Stimulated activated CD8-positive, alpha-beta memory T cell treated with anti-CD3 and anti-CD28 coated beads, Interleukin-12 subunit alpha, Interleukin-12 subunit beta, amount 100 ng/mL, for 1 hour (primary cell): ENCODE measurements around the gene PCIF1.
"Not testable (repeated sequence)": the region's sequence is repeated elsewhere in the genome, so short reads cannot be mapped to it uniquely, and the experiment has no call there.

Experiments used
- DNase-seq: peaks from one replicate; pipeline ENCODE4 v3.0.0-alpha.2; 2020; ENCODE audit warnings: low read depth

The PCIF1 gene

DNA sequence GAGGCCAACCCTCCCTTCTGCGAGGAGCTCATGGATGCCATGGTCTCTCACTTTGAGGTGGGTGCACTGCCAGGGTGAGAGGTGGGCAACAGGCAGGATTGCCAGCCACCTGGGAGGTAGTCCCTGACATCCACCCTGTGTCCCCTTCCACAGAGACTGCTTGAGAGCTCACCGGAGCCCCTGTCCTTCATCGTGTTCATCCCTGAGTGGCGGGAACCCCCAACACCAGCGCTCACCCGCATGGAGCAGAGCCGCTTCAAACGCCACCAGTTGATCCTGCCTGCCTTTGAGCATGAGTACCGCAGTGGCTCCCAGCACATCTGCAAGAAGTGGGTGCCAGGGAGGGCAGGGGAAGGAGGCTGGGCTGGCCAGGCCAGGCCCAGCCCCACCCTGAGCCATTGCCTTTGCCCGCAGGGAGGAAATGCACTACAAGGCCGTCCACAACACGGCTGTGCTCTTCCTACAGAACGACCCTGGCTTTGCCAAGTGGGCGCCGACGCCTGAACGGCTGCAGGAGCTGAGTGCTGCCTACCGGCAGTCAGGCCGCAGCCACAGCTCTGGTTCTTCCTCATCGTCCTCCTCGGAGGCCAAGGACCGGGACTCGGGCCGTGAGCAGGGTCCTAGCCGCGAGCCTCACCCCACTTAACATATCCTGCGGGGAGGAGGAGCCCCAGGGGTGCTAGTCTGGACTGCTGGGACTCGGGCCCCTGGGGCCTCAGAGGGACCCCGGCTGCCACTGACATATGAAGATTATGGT lies 12.8 kb downstream of the PCIF1 start:
- DNase-seq, result no peak

DNA sequence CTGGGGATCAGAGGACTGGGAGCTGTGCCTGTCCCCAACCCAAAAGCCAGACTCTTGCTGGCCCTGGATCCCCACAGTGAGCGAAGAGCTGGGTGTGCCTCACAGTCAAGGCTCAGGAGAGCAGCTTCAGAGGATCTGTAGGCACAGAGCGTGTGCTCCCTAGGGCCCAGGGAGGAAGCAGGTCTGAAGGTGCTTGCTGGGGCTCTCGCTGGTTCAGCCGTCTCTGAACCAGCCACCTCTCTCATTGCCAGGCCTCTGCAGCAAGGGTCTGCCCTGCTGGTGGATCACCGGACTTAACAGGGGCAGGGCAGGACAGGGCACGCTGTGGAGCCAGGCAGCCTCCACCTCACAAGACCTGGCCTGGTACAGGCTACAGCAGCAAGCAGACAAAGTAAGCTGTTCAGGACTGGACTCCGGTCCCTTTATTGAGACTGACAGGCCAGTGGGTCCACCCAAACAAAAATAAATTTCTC lies 13.8 kb downstream of the PCIF1 start:
- DNase-seq, result no peak

DNA sequence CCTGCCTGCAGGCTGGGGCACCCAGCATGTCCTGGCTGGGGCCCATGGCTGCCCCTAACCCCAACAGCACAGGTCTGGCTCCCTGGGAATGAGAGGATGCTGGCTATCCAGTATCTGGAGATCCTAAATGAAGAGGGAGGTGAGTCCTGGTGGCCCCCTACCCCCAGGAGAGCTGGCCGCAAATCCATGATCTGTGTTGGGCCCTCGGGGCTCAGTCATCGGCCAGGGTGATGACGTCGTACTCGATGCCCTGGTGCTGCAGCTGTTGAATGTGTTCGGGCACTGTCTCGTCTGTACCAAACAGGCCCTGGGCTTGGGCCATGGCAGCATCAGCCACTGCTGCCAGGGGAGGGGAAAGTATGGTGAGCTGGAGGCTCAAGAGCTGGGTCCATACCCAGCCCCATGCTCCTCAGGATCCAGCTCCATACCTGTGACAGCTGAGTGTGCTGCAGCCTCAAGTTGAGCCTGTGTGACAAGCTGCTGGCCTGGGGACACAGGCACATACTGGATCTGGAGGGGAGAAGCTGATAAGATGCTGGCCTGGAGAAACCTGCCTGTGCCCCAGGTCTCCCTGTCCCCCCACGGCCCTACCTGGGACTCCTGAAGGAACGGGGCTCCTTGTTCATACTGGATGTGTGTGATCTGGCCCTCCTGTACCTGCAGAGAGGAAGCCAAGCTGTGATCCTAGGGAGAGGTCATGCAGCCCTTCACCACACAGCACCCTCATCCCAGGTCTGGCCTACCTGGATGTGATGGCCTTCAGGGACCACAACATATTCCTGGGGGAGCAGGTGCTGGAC lies 14.5 kb downstream of the PCIF1 start:
- no peak for DNase-seq

DNA sequence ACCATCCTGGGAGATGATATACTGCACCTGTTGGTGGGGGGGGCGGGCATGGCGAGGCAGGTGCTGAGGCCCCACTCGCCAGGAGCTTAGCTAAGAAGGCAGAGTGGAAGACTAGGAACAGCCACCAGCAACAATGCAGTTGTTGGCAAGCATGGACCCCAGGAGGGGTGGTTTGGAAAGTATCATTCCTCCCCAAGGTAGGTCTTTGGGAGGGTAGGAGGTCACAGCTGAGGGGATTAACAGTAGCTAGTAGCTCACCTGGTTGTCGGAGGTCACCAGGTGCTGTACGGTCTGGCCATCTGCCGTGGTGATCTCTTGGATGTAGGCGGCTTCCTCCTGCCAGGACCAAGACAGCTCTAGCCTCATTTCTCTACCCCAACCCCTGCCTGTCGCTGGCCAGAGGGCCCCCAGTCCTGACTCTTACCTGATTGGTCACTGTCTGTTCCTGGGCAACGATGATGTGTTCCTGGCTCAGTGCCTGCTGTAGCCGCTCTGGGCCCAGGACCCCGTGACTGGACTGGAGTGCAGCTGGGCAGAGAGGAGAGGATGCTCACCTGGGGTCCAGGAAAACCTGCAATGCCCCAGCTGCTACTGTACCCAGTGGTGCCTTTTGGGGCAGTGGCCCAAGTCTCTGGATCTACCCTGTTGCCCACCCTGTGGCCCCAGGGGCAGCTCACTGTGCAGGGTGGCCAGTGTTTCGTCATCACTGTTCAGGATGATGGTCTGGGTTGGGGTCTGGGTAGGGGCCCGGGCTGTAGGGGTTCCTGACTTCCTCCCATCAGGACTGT lies 15.3 kb downstream of the PCIF1 start:
- DNase-seq, result no peak

DNA sequence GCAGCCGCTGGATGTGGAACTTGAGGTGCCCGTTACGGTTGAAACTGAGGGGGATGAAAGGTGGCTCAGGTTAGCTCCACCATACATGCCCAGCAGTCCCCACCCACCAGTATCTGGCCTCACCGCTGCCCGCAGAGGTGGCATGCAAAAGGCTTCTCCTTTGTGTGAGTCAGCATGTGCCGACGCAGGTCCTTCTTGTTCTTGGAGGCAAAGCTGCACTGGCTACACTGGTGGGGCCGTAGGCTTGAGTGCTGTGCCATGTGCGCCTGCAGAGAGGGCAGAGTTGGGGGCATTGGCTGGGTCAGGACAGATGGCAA lies 15.8 kb downstream of the PCIF1 start:
- DNase-seq, result no peak

DNA sequence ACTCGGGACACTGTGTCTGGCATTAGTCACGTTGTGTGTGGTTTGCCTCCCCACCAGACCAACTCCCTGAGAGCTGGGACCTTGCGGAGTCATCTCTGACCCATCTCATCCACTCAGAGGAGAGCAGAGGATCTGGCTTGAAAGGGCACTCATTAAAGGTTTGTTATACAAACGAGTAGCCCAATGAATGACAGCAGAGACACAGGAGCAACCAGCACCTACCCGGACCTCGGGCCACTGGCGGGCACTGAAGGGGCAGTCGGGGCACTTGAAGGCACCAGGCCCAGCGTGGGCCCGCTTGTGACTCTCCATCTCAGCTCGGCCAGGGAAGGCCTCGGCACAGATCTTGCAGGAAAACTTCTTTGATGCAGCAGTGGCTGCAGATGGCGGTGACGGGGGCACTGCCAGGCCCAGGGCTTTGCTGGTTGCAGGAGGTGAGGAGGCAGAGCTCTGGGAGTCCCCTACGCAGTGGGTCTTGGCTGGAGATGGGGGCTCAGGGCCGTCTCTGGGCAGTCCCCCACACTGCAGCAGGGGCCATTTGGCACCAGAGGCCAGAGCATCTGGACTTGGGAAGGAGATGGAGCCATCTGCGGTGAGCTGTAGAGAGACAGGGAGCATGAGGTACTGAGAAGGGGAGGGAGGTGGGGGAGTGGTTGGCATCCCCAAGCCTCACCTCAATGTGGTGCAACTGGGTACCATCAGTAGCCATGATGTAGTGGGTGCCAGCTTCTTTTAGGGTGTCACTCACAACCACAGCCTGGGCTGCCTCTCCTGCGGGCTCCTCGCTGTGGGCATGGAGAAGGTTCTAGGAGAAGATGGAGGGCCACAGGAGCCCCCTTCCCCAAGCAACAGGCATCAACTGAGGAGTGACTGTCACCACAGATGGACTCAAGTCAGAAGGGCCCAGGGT lies 17.7 kb downstream of the PCIF1 start:
- DNase-seq, result no peak

DNA sequence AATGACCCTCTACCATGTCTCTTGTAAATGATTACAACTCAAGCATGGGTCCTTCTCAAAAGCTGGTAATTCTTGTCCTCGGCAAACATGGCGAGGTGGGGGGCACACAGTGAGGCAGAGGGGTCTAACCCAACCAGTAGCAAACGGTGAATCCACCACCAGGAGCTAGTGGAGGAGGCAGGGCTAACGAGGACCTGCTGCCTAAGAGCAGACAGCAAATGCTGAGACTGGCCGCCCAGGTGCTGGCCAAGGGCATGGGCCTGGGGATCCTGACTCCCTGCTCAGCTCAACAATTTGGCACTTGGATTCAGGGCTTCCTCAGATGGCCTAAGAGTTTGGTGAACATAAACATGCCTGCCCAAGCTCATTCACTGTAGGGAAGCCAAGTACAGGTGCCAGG lies 18.4 kb downstream of the PCIF1 start:
- no peak for DNase-seq

DNA sequence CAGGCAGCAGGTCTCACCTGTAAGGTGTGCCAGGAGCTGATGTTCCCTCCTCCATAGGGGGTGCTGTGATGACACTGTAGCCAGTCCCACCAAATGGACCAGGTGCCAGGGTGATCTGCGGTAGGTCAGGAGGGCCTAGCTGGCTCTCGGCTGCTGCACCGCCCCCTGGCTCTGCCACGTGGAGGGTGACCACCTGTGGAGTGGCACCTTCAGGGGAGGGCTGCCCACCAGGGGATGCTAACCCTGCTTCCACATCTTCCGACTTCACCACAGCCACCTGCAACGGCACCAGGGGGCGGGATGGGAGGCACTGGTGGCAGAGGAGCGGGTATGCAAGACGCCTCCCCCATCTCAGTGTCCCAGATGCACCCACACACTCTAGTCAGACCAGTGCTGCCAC lies 19.2 kb downstream of the PCIF1 start:
- DNase-seq, result no peak

DNA sequence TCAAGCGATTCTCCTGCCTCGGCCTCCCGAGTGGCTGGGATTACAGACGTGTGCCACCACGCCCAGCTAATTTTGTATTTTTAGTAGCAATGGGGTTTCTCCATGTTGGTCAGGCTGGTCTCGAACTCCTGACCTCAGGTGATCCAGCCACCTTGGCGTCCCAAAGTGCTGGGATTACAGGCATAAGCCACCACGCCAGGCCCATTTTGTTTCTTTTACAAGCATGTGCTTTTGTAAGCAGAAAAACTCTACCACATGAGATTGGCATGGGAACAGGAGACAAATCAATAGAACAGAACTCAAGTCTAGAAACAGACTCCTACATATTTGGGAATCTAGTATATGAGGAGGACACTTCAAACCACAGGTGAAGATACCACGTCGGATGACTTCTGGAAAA lies 21.8 kb downstream of the PCIF1 start:
- DNase-seq, result not testable (repeated sequence)

DNA sequence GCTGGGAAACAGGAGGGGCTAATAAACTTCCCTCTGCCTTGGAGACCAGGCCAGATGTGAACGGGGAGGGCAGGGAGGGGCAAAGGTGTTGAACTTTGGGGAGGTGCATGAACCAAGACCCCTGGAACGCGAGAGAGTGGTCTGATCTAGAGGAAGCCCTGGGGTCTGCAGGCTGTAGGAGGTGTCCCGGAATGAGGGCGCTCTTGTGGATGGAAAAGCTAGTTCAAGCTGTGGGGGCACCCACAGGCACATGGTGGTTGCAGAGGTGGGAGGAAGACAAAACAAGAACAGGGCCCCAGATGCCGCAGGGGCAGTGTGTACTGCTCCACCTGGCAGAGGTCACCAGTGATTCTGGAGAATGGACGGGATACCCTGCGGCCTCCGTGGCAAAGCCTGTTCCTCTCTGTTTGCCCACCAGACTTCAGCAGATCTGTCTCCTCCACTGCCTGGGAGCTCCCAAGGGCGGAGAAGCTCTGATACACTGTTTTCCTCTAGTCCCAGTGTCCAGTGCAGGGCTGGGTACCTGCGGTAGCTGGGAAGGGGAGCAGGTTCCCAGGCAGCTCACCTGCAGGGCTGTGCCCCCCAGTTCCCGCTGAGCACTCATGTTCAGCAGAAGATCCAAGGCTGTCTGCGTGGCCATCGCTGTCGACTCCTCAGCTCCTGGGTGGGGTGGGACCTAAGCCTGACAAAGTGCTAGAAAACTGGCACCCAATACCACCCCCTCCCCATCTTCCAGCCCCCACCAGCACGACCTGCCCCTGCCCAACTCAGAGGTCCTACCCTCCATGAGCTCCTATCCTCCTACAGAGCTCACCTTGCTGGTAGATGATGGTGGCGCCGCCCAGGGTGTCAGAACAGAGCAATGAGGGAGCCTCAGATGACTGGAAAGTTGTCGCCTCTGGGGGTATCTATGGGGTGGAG lies 22.8 kb downstream of the PCIF1 start:
- no peak for DNase-seq

DNA sequence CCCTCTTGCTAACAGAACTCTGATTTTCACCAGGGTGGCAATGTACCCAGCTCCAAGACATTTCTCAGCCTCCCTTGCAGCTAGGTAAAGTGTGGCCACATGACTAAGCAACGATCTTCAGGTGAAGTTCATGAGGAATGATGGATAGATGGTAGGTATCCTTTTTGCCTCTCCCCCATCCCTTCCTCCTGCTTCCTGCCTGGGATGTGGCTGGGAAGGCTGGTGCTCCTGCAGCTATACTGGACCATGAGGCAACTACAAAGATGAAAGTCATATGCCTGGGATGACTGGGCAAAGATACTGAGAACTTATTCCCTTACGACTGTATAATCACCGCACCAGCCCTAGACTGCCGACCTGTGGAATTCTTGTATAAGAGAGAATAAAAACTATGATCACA lies 24.1 kb downstream of the PCIF1 start:
- no peak for DNase-seq

DNA sequence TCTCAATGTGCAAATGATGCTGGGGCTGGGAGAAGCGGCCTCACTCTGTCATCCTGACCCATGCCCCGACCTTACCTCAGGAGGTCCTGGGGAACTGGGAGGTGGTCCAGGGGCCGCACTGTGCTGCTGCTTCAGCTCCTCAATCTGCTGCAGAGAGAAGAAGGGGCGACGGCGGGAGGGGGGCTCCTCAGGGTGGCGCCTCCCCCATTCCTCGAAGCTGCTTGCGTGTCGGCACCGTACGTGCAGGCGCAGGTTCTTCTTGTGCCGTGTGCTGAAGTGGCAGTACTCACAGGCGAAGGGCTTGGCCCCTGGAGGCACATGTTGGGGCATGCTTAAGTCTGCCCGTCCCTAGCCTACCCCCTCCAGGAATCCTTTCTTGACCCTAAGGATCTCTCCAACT lies 24.6 kb downstream of the PCIF1 start:
- DNase-seq, result no peak

DNA sequence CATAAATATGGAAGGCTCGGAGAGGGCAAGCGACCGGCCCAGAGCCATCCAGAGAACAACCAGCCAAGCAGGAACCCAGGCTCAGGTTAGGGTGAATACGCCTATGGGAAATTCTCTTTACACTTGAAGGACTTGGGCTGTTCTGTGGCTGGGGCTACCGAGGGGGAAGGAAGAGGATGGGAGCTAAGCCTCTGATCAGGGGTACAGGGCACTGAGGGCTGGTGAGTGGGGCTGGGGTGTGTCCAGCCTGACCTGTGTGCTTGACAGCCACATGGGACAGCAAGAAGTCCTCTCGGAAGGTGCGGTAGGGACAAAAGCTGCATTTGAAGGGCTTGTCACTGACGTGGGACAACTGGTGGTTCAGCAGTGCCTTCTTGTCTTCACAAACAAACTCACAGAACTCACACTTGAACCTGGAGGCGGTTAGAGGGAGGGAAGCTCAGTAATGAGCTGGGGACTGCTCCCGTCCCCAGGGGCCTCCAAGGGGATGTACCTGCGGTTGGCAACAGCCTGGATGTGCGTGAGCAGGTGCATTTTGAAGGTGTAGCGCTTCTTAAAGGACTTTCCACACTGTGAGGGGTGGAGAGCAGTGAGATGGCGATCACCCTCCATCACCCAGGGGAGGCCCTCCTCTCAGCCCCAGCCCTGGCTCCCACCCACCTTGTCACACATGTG lies 25.6 kb downstream of the PCIF1 start:
- no peak for DNase-seq

DNA sequence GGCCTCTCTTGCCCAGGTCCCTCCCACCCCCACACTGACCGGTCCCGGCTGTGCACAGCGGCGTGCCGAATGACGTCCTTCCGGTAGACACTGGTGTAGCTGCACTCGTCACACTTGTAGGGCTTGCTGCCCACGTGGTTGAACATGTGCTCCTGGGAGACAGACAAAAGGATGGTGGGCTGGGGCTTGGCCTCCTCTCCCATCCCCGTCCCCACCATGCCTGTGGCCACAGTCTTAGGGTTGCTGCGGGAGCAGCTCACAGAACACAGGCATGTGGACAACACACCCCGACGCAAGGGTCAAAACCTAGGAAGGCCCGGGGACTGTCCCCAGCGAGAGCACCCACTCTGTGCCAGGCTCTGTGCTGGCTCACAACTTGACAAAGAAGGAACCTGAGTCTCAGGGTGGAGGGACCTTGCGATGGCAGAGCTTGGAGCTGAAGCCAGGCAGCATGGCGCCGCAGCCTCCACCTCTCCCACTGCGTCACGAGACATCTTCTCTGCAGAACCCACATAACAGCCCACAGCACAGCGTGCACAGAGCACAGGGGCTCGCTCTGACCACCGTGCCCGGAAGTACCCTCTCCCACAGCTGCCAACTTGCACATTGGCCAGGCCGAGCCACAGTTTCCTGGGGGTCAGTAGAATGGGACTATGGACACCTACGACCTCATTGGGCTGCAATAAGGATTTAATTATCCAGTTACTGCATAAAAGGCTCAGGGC lies 27.7 kb downstream of the PCIF1 start:
- DNase-seq, result no peak

DNA sequence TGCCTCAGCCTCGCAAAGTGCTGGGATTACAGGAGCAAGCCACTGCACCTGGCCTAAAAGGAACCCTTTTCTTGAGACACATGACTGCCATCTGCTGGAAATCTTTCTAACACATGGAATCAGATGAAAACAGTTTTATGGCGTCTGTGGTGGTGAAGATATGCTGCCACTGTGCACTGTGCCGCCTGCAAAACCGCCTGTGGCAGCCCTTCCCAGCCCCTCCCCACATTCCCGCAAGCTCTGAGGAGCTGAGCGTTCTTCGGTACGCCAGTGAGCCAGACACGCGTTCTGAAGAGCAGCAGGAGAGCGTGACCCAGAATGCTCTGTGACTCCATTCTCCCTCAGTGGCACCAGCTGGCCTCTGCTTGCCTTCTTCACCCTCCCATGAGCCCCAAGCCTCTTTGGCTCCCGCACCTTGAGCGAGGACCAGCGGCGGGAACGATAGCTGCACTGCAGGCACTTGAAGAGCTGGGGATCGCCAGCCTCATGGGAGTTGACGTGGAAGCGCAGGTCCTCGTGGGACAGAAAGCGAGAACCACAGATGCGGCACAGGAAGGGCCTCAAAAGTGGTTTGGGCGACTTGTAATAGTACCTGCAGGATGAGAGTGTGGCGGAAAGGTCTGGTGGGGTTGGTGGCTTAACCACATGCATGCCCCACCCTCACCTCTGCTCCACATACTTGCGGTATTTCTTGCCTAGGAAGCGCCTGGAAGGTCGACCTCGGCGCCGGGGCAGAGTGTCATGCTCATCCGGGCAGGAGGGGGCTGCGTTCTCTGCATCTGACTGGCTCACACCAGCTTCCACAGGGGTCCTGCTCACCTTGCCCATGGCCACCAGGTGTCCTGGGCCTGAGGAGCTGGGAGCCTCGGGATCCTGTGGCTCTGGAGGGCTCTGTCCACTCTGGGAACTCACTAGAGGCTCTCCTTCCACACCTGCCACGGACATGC lies 28.8 kb downstream of the PCIF1 start:
- no peak for DNase-seq

DNA sequence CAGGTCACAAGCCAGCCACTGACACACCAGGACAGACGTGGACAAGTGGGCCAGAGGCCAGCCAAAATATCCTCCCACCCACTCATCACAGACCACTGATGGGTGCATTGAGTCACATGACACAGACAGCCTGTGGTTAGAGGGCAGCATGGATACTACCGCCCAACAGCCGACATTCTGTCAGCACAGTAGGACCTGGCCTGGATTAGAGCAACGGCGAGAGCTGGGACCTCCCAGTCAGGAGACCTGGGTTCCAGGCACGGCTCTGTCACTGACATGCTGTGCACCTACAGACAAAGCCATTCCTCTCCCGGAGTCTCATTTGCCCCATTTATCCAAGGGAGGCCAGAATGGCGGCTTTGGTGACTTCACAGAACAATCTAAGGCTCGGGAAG lies 29.5 kb downstream of the PCIF1 start:
- no peak for DNase-seq

DNA sequence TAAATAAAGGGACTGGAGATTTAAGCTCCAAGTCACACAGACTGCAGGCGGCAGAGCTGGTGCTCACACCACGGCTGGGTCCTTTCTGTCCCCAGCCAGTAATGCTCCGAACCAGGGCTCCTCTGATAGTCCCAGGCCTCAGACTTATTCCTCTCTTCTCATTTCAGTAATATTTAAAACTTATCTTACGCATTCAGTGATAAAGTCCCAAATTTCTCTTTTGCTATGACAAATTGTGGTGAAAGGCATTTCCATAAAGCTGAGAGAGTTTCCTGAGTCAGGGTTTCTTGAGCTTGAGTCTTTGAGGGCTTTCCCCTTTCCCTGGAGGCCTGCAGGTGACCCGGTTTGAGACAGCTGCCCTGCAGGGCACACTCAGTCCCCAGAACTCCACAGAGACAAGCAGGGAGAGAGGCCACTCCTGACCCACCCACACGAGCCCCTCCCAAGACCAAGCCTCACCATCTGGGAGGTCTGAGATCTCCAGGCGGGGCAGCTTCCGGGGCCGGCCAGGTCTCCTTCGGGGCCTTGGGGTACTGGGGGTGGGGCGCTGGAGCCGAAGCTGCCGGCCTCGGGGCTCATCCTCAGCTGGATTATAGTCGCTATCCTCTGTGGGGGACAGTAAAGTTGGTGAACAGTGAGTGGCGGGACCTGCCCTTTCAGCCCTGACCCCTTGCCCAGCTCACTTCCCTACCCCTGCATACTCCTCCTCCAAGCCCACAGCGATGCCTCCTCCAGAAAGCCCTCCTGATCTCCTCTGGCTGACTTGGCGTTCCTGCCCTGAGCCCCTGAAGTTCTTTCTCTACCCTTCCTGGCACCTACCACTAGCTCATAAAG lies 30.9 kb downstream of the PCIF1 start:
- no peak for DNase-seq
